GM21619 (cell line): ENCODE data around the gene POU2F1.

Source experiments
- ATAC-seq: cut with Tn5 transposase; IDR thresholded peaks from one replicate; pipeline ENCODE4 v1.9.1; 2021; ENCODE audit not compliant: unreplicated experiment

Gene POU2F1

DNA sequence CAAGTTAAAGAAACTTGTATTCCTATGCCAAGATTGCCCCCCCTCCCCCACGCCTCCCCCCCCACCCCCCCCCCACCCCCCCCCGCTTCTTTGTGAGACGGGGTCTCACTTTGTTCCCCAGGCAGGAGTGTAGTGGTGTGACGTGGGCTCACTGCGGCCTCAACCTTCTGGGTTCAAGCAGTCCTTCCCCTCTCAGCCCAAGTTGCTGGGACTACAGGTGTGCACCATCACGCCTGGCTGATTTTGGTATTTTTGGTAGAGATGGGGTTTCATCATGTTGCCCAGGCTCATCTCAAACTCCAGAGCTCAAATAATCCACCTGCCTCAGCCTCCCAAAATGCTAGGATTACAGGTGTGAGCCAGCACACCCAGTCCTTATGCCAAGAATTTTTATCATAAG, 136.6 kb downstream of the POU2F1 start:
- no peak for ATAC-seq

DNA sequence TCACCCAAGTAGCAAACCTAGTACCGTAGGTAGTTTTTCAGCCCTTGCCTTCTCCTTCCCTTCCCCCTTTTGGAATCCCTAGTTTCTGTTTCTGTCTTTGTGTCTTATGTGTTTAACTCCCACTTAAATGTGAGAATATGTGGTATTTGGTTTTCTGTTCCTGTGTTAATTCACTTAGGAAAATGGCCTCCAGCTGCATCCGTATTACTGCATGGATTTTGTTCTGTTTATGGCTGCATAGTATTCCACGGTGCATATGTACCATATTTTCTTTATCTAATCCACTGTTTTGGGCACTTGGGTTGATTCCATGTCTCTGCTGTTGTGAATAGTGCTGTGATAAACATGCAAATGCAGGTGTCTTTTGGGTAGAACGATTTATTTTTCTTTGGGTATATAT, 138.6 kb downstream of the POU2F1 start:
- ATAC-seq: no peak

DNA sequence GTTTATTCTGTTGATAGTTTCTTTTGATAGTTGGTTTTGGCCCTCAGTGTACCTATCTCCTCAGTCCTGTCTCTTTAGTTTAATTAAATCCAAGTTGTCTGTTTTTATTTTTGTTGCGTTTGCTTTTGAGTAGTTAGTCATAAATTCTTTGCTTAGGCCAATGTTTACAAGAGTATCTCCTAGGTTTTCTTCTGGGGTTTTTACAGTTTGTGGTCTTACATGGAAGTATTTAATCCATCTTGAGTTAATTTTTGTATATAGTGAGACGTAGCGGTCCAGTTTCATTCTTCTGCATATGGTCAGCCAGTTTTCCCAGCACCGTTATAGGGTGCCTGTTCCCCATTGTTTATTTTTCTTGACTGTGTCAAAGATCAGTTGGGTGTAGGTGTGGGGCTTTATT, 139.4 kb downstream of the POU2F1 start:
- ATAC-seq: no peak

DNA sequence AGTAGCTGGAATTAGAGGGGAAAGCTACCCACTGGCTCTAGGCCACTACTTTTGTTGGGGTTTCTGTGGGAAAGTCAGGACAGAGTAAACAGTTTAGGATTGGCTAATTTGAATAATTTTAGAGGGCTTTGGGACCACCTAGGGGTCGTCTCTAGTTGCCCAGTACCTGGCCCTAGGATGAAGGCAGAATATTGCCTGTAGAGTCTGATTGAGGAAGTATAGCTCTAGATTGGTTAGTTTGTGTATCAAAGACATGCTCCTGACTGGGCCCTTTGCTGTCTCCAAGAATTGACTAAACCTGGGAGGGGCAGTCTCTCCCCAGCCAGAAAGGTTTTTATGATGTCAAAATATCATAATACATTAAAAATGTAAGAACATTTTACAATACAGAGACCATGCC, 142.0 kb downstream of the POU2F1 start:
- ATAC-seq: no peak

DNA sequence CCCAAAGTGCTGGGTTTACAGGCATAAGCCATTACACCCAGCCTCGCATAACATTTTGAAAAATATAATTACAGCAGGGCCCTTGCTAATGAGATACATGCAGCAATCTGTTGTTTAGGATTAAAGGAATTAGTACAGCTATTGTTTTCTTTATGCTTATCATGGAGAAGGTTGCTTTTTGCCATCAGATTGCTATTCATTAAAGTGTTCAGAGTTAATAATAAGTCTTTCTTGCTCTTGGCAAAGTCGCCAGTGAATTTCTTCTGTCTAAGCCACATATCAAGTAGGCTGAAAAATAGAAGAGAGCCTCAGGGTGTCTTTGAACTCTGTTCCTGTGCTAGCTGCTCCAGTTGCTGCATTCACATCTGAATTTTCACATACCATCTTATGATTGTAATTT, 144.1 kb downstream of the POU2F1 start:
- no peak for ATAC-seq

DNA sequence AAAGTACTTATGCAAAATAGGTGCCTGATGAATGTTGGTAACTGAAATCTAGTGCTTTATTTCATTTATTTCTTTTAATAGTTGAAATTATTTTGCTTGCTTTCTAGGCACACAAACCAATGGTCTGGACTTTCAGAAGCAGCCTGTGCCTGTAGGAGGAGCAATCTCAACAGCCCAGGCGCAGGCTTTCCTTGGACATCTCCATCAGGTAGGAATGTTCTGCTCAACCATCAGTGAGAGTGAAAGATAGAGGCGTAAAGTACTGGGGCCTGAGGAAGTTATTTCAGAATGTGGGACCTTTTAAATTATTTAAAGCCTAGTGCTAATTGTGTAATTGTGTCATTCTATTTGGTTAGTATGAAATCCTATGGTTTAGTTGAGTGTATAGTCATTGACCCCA, 144.7 kb downstream of the POU2F1 start:
- no peak for ATAC-seq

DNA sequence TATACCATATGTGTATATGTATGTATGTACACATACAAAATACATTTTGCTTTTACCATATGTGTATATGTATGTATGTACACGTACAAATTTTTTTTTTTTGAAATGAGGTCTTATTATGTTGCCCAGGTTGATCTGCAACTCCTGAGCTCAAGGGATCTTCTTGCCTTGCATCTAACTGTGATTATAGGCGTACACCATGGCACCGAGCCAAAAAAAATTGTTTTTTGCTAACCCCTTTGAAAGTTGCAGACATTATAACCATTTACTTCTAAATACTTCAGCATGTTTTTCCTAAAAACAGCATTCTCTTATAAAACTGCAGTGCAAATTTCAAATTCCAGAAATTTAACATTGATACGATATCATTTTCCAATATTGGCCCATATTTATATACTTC, 147.0 kb downstream of the POU2F1 start:
- ATAC-seq: no peak

DNA sequence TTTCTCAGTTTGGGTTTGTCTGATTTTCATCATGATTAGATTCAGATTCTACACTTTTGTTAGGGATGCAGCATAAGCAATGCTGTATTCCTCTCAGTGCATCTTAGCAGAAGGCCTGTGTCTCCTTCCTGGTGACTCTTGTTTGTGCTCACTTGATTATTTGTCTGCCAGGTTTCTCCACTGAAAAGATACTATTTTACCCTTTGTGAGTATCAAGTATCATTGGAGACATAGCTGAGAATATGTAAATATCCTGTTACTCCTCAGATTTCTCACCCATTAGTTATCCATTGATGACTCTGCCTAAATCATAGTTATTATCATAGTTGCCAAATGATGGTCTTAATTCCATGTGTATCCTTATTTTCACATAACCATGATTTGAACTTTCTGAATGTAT, 148.5 kb downstream of the POU2F1 start:
- no peak for ATAC-seq

DNA sequence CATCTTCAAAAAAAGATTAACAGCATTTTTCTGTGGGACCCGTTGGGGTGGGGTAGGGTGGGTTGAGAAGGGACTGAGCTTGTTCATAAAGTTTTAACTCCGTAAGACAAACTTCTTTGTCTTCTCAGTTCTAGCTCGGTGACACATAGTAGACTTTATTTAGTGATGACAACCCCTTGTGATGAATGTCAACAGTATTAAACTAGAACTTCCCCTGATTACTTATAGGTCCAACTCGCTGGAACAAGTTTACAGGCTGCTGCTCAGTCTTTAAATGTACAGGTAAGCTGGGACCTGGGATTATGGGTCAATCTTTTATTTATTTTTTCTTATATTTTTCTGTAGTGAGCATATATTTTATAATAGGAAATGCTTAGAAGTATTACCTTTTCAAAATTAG, 149.2 kb downstream of the POU2F1 start:
- no peak for ATAC-seq

DNA sequence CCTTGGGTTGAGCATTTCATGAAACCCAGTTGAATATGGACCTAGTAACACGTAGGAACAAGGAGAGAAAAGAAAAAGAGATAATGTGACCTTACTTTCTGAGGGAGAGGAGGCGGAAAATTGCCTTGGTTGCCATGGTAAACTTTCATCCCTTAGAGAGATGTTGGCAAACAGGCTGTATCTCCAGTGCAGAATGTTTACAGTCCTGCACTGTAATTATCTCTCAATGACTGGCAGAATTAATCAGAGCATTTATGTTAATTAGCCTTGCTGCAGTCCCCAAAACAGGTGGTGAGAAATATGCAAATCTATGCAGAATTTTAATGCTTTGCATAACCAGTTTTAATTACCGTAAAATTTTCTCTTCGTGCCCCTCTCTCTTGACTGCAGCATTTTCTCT, 150.3 kb downstream of the POU2F1 start:
- no peak for ATAC-seq

DNA sequence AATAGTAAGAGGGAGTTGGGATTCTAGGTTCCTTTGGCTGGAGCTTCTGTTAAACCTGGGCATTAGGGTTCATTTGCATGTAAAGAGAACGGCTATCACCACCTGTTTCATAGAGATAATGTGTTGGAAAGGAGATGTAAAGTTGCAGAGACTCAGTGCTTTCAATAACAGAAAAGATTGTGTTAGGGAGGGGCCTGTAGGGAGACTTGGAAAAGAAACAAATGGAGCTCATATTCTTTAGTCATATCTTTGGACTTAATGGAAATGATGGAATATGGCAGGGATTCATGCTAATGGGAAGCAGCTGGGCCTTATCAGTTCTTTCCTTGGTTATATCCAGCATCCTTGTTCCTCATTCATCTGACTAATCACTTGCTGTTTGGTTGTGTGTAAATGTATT, 152.7 kb downstream of the POU2F1 start:
- no peak for ATAC-seq

DNA sequence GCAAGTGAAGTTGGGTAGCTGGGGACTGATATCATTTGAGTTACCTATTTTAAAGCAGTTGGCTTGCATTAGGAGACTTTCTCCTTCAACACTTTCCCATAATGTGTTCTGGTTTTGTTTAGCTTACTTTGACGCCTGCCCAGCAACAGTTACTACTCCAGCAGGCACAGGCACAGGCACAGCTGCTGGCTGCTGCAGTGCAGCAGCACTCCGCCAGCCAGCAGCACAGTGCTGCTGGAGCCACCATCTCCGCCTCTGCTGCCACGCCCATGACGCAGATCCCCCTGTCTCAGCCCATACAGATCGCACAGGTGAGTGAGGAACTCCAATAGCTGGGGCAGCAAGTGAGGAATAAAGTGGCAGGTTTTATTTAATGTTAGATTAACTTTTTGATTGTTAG, 153.3 kb downstream of the POU2F1 start:
- no peak for ATAC-seq

DNA sequence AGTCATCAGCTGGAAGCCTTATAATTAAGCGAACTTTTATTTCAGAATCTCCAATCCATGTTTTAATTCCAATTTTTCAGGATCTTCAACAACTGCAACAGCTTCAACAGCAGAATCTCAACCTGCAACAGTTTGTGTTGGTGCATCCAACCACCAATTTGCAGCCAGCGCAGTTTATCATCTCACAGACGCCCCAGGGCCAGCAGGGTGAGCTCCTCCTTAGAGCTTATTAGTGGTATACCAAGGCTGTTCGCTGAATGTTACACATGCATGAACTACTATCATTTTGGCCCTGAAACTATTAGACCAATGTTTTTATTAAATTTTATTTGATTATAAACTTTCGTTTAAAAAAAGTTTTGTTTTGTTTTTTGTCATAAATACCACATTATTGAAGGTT, 155.3 kb downstream of the POU2F1 start:
- no peak for ATAC-seq

DNA sequence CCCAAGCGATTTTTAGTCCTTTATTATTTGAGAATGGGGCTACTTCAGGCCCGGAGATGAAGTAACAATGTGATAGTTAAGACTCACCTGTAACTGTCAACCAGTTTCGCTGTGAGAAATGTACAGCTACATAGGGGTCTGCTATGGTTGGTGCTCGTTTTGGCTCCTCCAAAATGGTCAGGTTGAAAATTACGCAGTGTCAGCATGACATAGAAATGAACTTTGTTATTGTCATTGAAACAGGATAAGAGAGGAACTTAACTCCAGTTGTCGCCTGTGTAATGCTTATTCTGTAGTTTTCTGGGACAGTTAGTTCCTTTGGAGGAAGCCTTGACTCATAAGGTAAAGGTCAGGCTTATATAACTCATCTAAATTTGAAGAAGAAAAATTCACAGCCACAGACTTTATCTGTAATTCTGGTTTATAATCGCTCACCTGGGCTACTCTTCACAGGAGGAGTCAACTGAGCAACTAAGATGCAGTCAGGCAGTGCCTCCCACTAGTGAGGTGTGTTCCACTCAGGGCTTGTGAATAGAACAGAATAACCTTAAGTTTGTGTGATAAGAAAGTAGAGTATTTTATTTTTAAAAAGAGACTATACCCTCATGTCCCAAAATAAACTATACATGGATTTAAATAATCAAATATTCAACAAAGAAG, 166.7 kb downstream of the POU2F1 start:
- ATAC-seq: no peak

DNA sequence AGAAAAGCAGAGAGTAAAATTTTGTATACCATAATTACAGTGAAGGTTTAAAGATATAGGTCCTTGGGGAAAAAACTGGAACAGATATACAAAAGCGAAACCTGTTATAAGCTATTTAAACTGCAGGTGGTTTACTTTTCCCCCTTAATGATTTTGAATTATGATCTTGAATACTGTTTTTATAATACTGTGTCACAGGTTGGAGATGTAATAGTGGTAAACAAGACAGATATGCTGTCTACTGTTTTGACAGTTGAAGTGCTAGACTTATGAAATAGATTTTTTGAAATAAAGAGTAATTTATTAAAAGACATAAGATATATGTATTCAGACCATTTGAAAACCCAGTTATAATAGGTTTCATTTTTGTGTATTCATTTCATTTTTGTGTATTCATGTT, 168.3 kb downstream of the POU2F1 start:
- ATAC-seq: no peak

DNA sequence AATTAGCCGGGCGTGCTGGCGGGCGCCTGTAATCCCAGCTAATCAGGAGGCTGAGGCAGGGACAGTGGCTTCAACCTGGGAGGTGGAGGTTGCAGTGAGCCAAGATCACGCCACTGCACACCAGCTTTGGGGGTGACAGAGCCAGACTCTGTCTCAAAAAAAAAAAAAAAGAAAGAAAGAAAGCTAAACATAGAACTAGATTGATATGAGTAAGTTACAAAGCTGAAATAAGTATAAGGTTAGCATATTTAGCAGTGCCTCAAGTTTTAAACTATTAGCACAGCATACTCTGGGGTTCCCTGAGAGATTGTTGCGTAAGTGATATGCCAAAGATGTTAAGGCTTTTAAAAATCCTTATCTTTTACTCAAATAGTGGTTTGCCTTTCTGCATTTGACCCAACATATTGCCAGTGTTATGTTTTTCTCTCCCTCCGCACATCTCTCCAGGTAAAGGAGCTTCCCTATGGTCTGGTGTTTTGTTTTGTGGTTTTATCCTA, 171.6 kb downstream of the POU2F1 start:
- ATAC-seq: no peak

DNA sequence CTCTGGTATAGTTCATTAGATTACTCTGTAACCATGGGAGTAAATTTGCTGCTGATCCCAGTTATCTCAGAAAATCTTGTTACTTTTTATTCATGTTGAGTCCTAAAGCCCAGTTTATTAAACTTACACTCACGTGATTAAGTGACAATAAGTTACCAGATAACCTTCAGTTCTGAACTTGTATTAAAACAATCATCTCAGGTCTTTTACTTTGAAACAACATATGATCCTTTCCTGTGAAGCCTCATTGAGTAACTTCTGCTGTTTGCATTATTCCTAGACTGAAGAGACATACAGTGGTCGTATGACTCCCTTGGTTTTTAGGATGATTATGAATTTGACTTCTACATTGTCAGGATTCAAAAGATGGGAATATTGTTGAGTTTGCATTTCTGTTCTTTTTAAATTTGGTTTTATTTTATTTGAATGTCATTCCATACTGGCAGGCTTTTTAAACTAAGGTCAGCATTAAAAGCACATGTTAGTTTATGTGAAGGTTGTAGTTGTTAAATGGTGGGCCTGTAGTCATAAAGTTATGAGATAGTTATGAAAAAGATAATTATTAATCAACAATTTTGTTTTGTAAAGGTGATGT, 179.8 kb downstream of the POU2F1 start:
- no peak for ATAC-seq

DNA sequence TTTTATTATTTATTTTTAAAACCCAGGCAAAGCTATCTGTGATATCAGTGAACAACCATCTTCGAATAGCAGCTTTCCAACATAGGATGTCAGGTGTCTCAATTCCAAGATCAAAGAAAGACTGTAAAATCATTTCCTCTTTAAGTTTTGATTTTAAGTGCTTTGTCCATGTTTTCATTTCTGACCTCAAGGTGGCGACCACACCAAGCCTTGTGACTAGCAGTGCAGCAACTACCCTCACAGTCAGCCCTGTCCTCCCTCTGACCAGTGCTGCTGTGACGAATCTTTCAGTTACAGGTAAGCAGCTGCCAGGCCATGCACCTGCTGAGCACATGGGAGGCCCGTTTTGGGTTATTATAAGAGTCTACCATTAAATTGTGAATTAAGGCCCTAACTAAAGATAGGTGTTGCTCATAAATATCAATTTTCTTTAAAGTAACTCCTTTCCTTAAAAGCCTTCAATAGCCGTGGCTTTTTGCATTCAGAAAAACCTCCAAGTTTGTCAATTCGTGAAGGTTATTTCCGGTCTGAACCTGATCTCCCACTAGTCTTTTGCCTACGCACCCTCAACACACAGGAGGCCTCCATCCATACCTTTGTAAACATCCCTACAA, 180.7 kb downstream of the POU2F1 start:
- ATAC-seq: peak; percentile 74

DNA sequence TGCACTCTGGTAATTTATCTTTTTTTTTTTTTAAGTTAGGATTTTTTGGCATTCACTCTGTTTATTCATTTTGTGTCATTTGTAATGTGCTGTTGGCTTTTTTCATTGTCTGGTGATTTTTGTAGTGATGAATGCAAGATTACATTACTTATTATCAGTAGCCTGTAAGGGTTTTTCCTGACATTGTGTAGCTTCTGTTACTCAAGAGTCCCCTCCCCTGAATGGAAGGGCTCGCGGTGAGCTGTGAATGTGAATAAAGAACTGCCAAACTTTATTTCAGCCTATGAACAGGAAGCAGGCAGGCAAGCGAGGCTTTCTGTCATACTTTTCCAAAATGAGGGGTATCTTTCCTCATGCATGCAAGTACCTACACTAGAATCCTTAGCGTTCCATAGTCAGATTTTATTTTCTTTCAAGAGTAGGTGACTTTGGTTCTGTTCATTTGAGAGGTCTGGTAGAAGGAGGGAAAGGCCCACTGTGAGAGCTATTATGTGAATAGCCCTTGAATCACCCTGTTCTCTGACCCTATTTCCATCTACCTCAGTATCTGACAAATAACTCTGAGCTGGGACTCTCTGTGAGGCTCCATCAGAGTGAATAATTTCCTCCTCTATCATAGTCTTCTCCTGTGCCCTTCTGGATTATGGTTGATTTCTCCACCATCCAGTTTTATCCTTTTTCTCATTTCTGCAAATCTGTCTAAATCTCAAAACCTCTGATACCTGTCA, 183.6 kb downstream of the POU2F1 start:
- no peak for ATAC-seq

DNA sequence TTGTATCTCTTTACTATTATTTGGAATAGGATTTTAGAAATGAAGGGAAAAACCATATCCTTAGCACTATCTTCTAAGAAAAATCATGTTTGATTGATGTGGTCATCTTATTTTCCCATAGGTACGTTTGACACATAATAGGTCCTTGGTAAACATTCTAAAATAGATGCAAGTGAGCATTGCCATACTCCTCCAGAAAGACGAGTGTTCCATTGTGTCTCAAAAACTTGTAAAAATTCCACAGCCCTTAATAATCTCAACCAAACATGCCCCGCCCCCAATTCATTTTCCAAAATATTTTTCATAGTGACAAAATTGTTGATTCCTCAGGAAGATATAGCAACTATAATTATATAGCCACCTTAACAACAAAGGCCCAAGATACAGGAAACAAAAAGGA, 184.2 kb downstream of the POU2F1 start:
- ATAC-seq: no peak

DNA sequence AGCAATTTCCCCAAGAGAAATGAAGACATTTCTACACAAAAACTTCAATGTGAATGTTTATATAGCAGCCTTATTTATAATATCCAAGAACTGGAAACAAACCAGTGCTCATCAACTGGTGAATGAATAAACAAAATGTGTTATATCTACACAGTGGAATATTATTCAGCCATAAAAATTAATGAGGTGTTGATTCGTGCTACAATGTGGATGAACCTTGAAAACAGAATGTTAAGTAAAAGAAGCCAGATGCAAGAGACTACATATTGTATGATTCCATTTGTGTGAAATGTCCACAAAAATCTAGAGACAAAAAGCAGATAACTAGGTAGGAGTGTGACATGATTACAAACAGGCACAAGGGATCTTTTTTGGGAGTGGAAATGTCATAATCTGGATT, 187.7 kb downstream of the POU2F1 start:
- no peak for ATAC-seq

DNA sequence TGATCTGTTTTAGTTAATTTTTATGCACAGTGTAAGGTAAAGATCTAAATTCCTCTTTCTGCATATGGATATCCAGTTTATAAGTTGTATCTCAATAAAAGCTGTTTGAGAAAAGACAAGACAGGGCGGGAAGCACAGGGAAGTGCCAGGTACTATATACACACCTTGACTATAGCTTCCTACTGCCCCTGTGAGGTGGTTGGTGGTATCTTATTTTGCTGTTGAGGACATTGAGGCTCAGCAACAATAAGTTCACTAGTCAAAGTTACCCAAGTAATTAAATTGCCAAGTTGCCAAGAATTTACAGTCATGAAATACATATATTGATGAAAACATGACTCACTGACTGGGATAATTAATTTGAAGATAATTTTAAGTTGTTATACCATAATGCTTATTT, 188.5 kb downstream of the POU2F1 start:
- no peak for ATAC-seq
